ENCODE results near the gene GPR107.
"Not testable (repeated sequence)": the region's sequence is repeated elsewhere in the genome, so short reads cannot be mapped to it uniquely, and the experiment has no call there.

The GPR107 gene

GRCh38 chr9:130017076-130017475, 36.6 kb upstream of the GPR107 start:
- Histone ChIP-seq H3K9me3 (ENCODE audit: low read depth, low read length) (no peaks in the 10 kb centered on the region), H3K27ac (0 out of 2 replicates have a peak overlapping the region, but pooled peaks have one; percentile 25), H3K4me3 (no peak overlapping the region), H3K9ac (ENCODE audit: insufficient read length) (no peak overlapping the region), H3K36me3 (ENCODE audit: insufficient read depth, low read length) (0 out of 2 replicates have a peak, but pooled peaks cover 3% of the 10 kb centered on the region)
- TF ChIP-seq FOXP2 (optimal IDR thresholded peaks at IDR 0.05; ENCODE audit: control extremely low read depth, extremely low read length, insufficient read depth) = no peak
- no peak for TF ChIP-seq EZH2 (IDR thresholded peaks at IDR 0.05)
- no peak for TF ChIP-seq POLR2AphosphoS5 (IDR thresholded peaks at IDR 0.05; ENCODE audit: borderline replicate concordance, low read depth, low read length)
- no peak for DNase-seq (ENCODE audit: low read depth, low spot score)

GRCh38 chr9:130017510-130017909, 36.2 kb upstream of the GPR107 start:
- not testable (repeated sequence) for H3K9me3 ChIP-seq (ENCODE audit: low read depth, low read length); H3K9ac ChIP-seq (ENCODE audit: insufficient read length); H3K36me3 ChIP-seq (ENCODE audit: insufficient read depth, low read length); DNase-seq (ENCODE audit: low read depth, low spot score); H3K4me3 ChIP-seq
- H3K27ac ChIP-seq = 0 out of 2 replicates have a peak overlapping the region, but pooled peaks have one; percentile 25

GRCh38 chr9:130018265-130018664, 35.4 kb upstream of the GPR107 start:
- no peak for TF ChIP-seq FOXP2 (optimal IDR thresholded peaks at IDR 0.05; ENCODE audit: control extremely low read depth, extremely low read length, insufficient read depth)
- no peak for TF ChIP-seq POLR2AphosphoS5 (IDR thresholded peaks at IDR 0.05; ENCODE audit: borderline replicate concordance, low read depth, low read length)
- TF ChIP-seq EZH2 (IDR thresholded peaks at IDR 0.05) = no peak
- Histone ChIP-seq H3K9ac (ENCODE audit: insufficient read length) (no peak overlapping the region), H3K27ac (no peak overlapping the region), H3K36me3 (ENCODE audit: insufficient read depth, low read length) (0 out of 2 replicates have a peak, but pooled peaks cover 3% of the 10 kb centered on the region), H3K4me3 (no peak overlapping the region), H3K9me3 (ENCODE audit: low read depth, low read length) (no peaks in the 10 kb centered on the region)
- DNase-seq (ENCODE audit: low read depth, low spot score) = no peak

- TF ChIP-seq EZH2 (IDR thresholded peaks at IDR 0.05) (no peak), POLR2AphosphoS5 (IDR thresholded peaks at IDR 0.05; ENCODE audit: borderline replicate concordance, low read depth, low read length) (no peak), FOXP2 (optimal IDR thresholded peaks at IDR 0.05; ENCODE audit: control extremely low read depth, extremely low read length, insufficient read depth) (no peak)
- Histone ChIP-seq H3K9me3 (ENCODE audit: low read depth, low read length) (no peaks in the 10 kb centered on the region), H3K27ac (no peak overlapping the region), H3K36me3 (ENCODE audit: insufficient read depth, low read length) (0 out of 2 replicates have a peak, but pooled peaks cover 3% of the 10 kb centered on the region), H3K4me3 (no peak overlapping the region), H3K9ac (ENCODE audit: insufficient read length) (no peak overlapping the region)
- no peak for DNase-seq (ENCODE audit: low read depth, low spot score)
These were observed 33.1 kb upstream of the GPR107 start for GRCh38 chr9:130020618-130021017.

GRCh38 chr9:130021123-130021522, 32.6 kb upstream of the GPR107 start:
- Histone ChIP-seq H3K27ac (no peak overlapping the region), H3K9me3 (ENCODE audit: low read depth, low read length) (no peaks in the 10 kb centered on the region), H3K4me3 (no peak overlapping the region), H3K36me3 (ENCODE audit: insufficient read depth, low read length) (0 out of 2 replicates have a peak, but pooled peaks cover 3% of the 10 kb centered on the region), H3K9ac (ENCODE audit: insufficient read length) (no peak overlapping the region)
- TF ChIP-seq POLR2AphosphoS5 (IDR thresholded peaks at IDR 0.05; ENCODE audit: borderline replicate concordance, low read depth, low read length) (no peak), FOXP2 (optimal IDR thresholded peaks at IDR 0.05; ENCODE audit: control extremely low read depth, extremely low read length, insufficient read depth) (no peak), EZH2 (IDR thresholded peaks at IDR 0.05) (no peak)
- DNase-seq (ENCODE audit: low read depth, low spot score) = no peak

GRCh38 chr9:130021842-130022241, 31.9 kb upstream of the GPR107 start:
- not testable (repeated sequence) for DNase-seq (ENCODE audit: low read depth, low spot score); H3K27ac ChIP-seq; H3K9ac ChIP-seq (ENCODE audit: insufficient read length); H3K36me3 ChIP-seq (ENCODE audit: insufficient read depth, low read length); H3K9me3 ChIP-seq (ENCODE audit: low read depth, low read length); H3K4me3 ChIP-seq

GRCh38 chr9:130022566-130023143, 31.1 kb upstream of the GPR107 start:
- TF ChIP-seq FOXP2 (optimal IDR thresholded peaks at IDR 0.05; ENCODE audit: control extremely low read depth, extremely low read length, insufficient read depth) = no peak
- TF ChIP-seq POLR2AphosphoS5 (IDR thresholded peaks at IDR 0.05; ENCODE audit: borderline replicate concordance, low read depth, low read length) = no peak
- no peak for TF ChIP-seq EZH2 (IDR thresholded peaks at IDR 0.05)
- Histone ChIP-seq H3K9ac (ENCODE audit: insufficient read length) (no peak overlapping the region), H3K9me3 (ENCODE audit: low read depth, low read length) (no peaks in the 10 kb centered on the region), H3K27ac (no peak overlapping the region), H3K4me3 (no peak overlapping the region), H3K36me3 (ENCODE audit: insufficient read depth, low read length) (peaks cover 1% of the 10 kb centered on the region; the same call in 1 of the 2 replicates)
- DNase-seq (ENCODE audit: low read depth, low spot score) = no peak

- H3K9ac ChIP-seq (ENCODE audit: insufficient read length) = no peak overlapping the region
- H3K9me3 ChIP-seq (ENCODE audit: low read depth, low read length) = no peaks in the 10 kb centered on the region
- DNase-seq (ENCODE audit: low read depth, low spot score) = no peak
- H3K27ac ChIP-seq = no peak overlapping the region
- peaks cover 6% of the 10 kb centered on the region; the same call in 1 of the 2 replicates for H3K36me3 ChIP-seq (ENCODE audit: insufficient read depth, low read length)
- TF ChIP-seq EZH2 (IDR thresholded peaks at IDR 0.05) (no peak), FOXP2 (optimal IDR thresholded peaks at IDR 0.05; ENCODE audit: control extremely low read depth, extremely low read length, insufficient read depth) (no peak), POLR2AphosphoS5 (IDR thresholded peaks at IDR 0.05; ENCODE audit: borderline replicate concordance, low read depth, low read length) (no peak)
- no peak overlapping the region for H3K4me3 ChIP-seq
These were observed 30.4 kb upstream of the GPR107 start for GRCh38 chr9:130023144-130023787.
